SH-SY5Y (cell line): ENCODE results near the gene NHLRC2.

Experiments
- GATA2 ChIP-seq: IDR thresholded peaks from 2 replicates; pipeline ENCODE4 v1.6.1; 2011; ENCODE audit warnings: mild to moderate bottlenecking, low read depth, low read length
- GATA3 ChIP-seq: IDR thresholded peaks from 2 replicates; pipeline ENCODE4 v1.6.1; 2011; ENCODE audit warnings: low read depth, mild to moderate bottlenecking, low read length, moderate library complexity

GRCh38 chr10:113905756-113906155 is 51.3 kb downstream of the NHLRC2 start:
- TF ChIP-seq GATA2 (no peak), GATA3 (no peak)
